HepG2 (cell line): ENCODE measurements around the gene C4orf54.

Source experiments
- ATF2 ChIP-seq: sonication (generic); formaldehyde crosslinking; IDR thresholded peaks from 2 replicates; pipeline ENCODE4 v1.4.0; 2020; ENCODE audit warnings: missing genetic modification reagents
- EZH2 ChIP-seq: conservative IDR thresholded peaks from 2 replicates; pipeline ENCODE4 v1.6.1; 2012; ENCODE audit warnings: mild to moderate bottlenecking, low read depth, low read length, moderate library complexity
- HNRNPUL1 ChIP-seq: fragments of 200-400 bp; formaldehyde crosslinking; IDR thresholded peaks from 2 replicates; pipeline ENCODE4 v1.6.1; 2017; ENCODE audit warnings: low read depth, mild to moderate bottlenecking, low read length, moderate library complexity
- JUND ChIP-seq: sonication (generic); formaldehyde crosslinking; IDR thresholded peaks from 2 replicates; pipeline ENCODE4 v1.8.0; 2022; ENCODE audit warnings: mild to moderate bottlenecking, missing genetic modification reagents
- SMAD1 ChIP-seq: sonication (generic); formaldehyde crosslinking; IDR thresholded peaks from 2 replicates; pipeline ENCODE4 v1.4.0; 2020; ENCODE audit warnings: missing genetic modification reagents, low read depth, mild to moderate bottlenecking, borderline replicate concordance
- ZNF619 ChIP-seq: sonication (generic); formaldehyde crosslinking; IDR thresholded peaks from 2 replicates; pipeline ENCODE4 v1.4.0; 2020; ENCODE audit warnings: mild to moderate bottlenecking, missing genetic modification reagents

GRCh38 chr4:99665983-99666382 lies 8.4 kb upstream of the C4orf54 start:
- TF ChIP-seq ZNF619 (CRISPR knock-in tag), result no peak
- TF ChIP-seq HNRNPUL1, result no peak
- TF ChIP-seq EZH2, result no peak
- no peak for TF ChIP-seq SMAD1
- TF ChIP-seq JUND (CRISPR knock-in tag), result no peak
- no peak for TF ChIP-seq ATF2 (CRISPR knock-in tag)
